ENCODE measurements around the gene SHISAL1.

GRCh38 chr22:44270556-44270880 is 42.2 kb downstream of the SHISAL1 start:
- TF ChIP-seq CTCF (IDR thresholded peaks at IDR 0.05) (no peak), POLR2A (IDR thresholded peaks at IDR 0.05; ENCODE audit: low read depth) (no peak), POLR2AphosphoS5 (IDR thresholded peaks at IDR 0.05) (no peak), EP300 (IDR thresholded peaks at IDR 0.05) (no peak)
